H1 (cell line): ENCODE results near the gene ESRP2. TPM values are rescaled to one million over a fixed set of nuclear protein-coding genes. Genes with fewer than 3 reads are reported as not detected.

Experiments used
- CTCF ChIA-PET: fragments of 300-600 bp; sonication (Branson Sonifier 250); formaldehyde crosslinking; loops from one replicate; lab custom pipeline; 2021; ENCODE audit not compliant: partially characterized antibody; lab: Charles Lee
- POLR2A ChIA-PET: fragments of 300-600 bp; sonication (Branson Sonifier 250); formaldehyde crosslinking; loops from one replicate; lab custom pipeline; 2021; ENCODE audit warnings: inconsistent platforms; ENCODE audit not compliant: partially characterized antibody; lab: Charles Lee
- DNase-seq, 2 experiments: peaks; one replicate each; pipeline versions ENCODE4 v3.0.0 to v3.0.0-alpha.2; 2010 to 2022; ENCODE audit warnings: low spot score in 2 of 2, low read depth in 1 of 2, mixed read lengths in 1 of 2
- FAIRE-seq: peaks from 2 replicates; lab custom pipeline; 2011; peaks lifted over from hg19 to GRCh38; lab: Jason Lieb, UNC
- H2AFZ ChIP-seq: 2 replicates; pipeline ENCODE4 v1.8.1; 2012; ENCODE audit warnings: low read length, inconsistent platforms
- H2AK5ac ChIP-seq: 2 replicates; pipeline ENCODE4 v1.6.1; 2013; ENCODE audit warnings: low read depth, low read length
- H2BK120ac ChIP-seq: replicated peaks from 2 replicates; pipeline ENCODE3; 2013; ENCODE audit warnings: low read depth, low read length, inconsistent platforms
- H2BK12ac ChIP-seq: 2 replicates; pipeline ENCODE4 v1.6.1; 2013; ENCODE audit warnings: low read depth, low read length
- H2BK15ac ChIP-seq: 2 replicates; pipeline ENCODE4 v1.6.1; 2013; ENCODE audit warnings: low read length
- H2BK20ac ChIP-seq: 2 replicates; pipeline ENCODE4 v1.6.1; 2013; ENCODE audit warnings: low read length
- H2BK5ac ChIP-seq: 2 replicates; pipeline ENCODE4 v1.6.1; 2013; ENCODE audit warnings: low read depth, low read length
- H3K14ac ChIP-seq: 2 replicates; pipeline ENCODE4 v1.6.1; 2013; ENCODE audit warnings: inconsistent platforms; ENCODE audit not compliant: insufficient read length
- H3K18ac ChIP-seq: 2 replicates; pipeline ENCODE4 v1.6.1; 2013; ENCODE audit warnings: low read length; ENCODE audit errors: extremely low read depth
- H3K23ac ChIP-seq: 2 replicates; pipeline ENCODE4 v1.6.1; 2013; ENCODE audit warnings: inconsistent platforms; ENCODE audit not compliant: insufficient read length
- H3K23me2 ChIP-seq: 2 replicates; pipeline ENCODE4 v1.6.1; 2013; ENCODE audit warnings: low read depth, low read length
- H3K27ac ChIP-seq: 2 replicates; pipeline ENCODE4 v1.6.1; 2011; ENCODE audit warnings: low read depth, low read length, inconsistent platforms
- H3K27me3 ChIP-seq, 4 experiments: replicated peaks in 1 of 4; 1 replicate in 1 of 4; 2 replicates in 3 of 4; pipeline versions ENCODE4 v1.6.1 to v1.8.1; 2011 to 2013; ENCODE audit warnings: low read length in 3 of 4, mild to moderate bottlenecking in 3 of 4, inconsistent platforms in 2 of 4, mixed read lengths in 2 of 4, moderate library complexity in 1 of 4; ENCODE audit not compliant: control insufficient read depth in 3 of 4, insufficient read depth in 3 of 4; ENCODE audit errors: extremely low read depth in 1 of 4
- H3K36me3 ChIP-seq, 4 experiments: 2 replicates each; pipeline versions ENCODE4 v1.6.1 to v1.8.1; 2011 to 2013; ENCODE audit warnings: mild to moderate bottlenecking in 4 of 4, low read length in 3 of 4, moderate library complexity in 2 of 4, control low read depth in 1 of 4, inconsistent platforms in 1 of 4; ENCODE audit not compliant: insufficient read depth in 4 of 4, control insufficient read depth in 2 of 4
- H3K4ac ChIP-seq: replicated peaks from 2 replicates; pipeline ENCODE3; 2013; ENCODE audit warnings: low read length, low read depth, mixed read lengths, inconsistent platforms; ENCODE audit not compliant: insufficient read length
- H3K4me1 ChIP-seq, 4 experiments: replicated peaks in 1 of 4; 1 replicate in 1 of 4; 2 replicates in 3 of 4; pipeline versions ENCODE4 v1.6.1 to v1.8.1; 2011 to 2013; ENCODE audit warnings: low read length in 3 of 4, inconsistent platforms in 2 of 4, mixed read lengths in 1 of 4; ENCODE audit not compliant: insufficient read depth in 4 of 4, control insufficient read depth in 3 of 4
- H3K4me2 ChIP-seq, 2 experiments: 2 replicates each; pipeline versions ENCODE4 v1.6.1 to v1.8.1; 2011 to 2013; ENCODE audit warnings: low read depth in 2 of 2, low read length in 2 of 2, control low read depth in 1 of 2, inconsistent platforms in 1 of 2, mild to moderate bottlenecking in 1 of 2; ENCODE audit not compliant: insufficient read depth in 1 of 2
- H3K4me3 ChIP-seq, 4 experiments: fragments of 200-600, 300-600 bp in 1 of 4; sonication (generic), shearing (Covaris generic), sonication (Bioruptor Twin) in 1 of 4; 2 replicates each; pipeline versions ENCODE4 v1.5.1 to v1.8.1; 2011 to 2016; ENCODE audit warnings: low read length in 4 of 4, low read depth in 3 of 4, control low read depth in 2 of 4, inconsistent platforms in 2 of 4, mild to moderate bottlenecking in 2 of 4, mixed read lengths in 1 of 4, moderate library complexity in 1 of 4; ENCODE audit not compliant: insufficient read depth in 2 of 4; ENCODE audit errors: extremely low read depth in 1 of 4
- H3K56ac ChIP-seq: replicated peaks from 2 replicates; pipeline ENCODE3; 2013; ENCODE audit warnings: low read depth, mild to moderate bottlenecking, mixed read lengths, low read length, inconsistent platforms; ENCODE audit not compliant: insufficient read length
- H3K79me1 ChIP-seq: 2 replicates; pipeline ENCODE4 v1.6.1; 2013; ENCODE audit warnings: low read depth, low read length, control low read depth
- H3K79me2 ChIP-seq, 2 experiments: 2 replicates each; pipeline versions ENCODE4 v1.6.1 to v1.8.1; 2012 to 2013; ENCODE audit warnings: low read length in 2 of 2, mild to moderate bottlenecking in 2 of 2, inconsistent platforms in 1 of 2; ENCODE audit not compliant: insufficient read depth in 2 of 2, control insufficient read depth in 1 of 2
- H3K9ac ChIP-seq, 4 experiments: replicated peaks in 1 of 4; 1 replicate in 1 of 4; 2 replicates in 3 of 4; pipeline versions ENCODE4 v1.6.1 to v1.8.1; 2011 to 2013; ENCODE audit warnings: low read depth in 3 of 4, low read length in 3 of 4, control low read depth in 2 of 4, mild to moderate bottlenecking in 2 of 4, moderate library complexity in 2 of 4, inconsistent platforms in 1 of 4; ENCODE audit errors: extremely low read depth in 1 of 4
- H3K9me3 ChIP-seq, 2 experiments: 2 replicates each; pipeline versions ENCODE4 v1.6.1 to v1.8.1; 2012 to 2013; ENCODE audit warnings: mild to moderate bottlenecking in 2 of 2, moderate library complexity in 2 of 2, control low read depth in 1 of 2, inconsistent platforms in 1 of 2, low read depth in 1 of 2, low read length in 1 of 2, mixed read lengths in 1 of 2; ENCODE audit not compliant: insufficient read depth in 2 of 2
- H4K20me1 ChIP-seq, 2 experiments: replicated peaks in 1 of 2; 2 replicates each; pipeline versions ENCODE3 to v1.8.1; 2011 to 2013; ENCODE audit warnings: inconsistent platforms in 2 of 2, low read length in 2 of 2, mild to moderate bottlenecking in 1 of 2; ENCODE audit not compliant: insufficient read depth in 2 of 2, control insufficient read depth in 1 of 2
- H4K5ac ChIP-seq: 2 replicates; pipeline ENCODE4 v1.6.1; 2013; ENCODE audit warnings: low read length, low read depth, mixed read lengths, inconsistent platforms; ENCODE audit not compliant: insufficient read length
- H4K8ac ChIP-seq: 2 replicates; pipeline ENCODE4 v1.8.0; 2013; ENCODE audit warnings: mild to moderate bottlenecking, moderate library complexity, low read length, inconsistent platforms; ENCODE audit not compliant: insufficient read depth; ENCODE audit errors: extremely low read depth
- H4K91ac ChIP-seq: replicated peaks from 2 replicates; pipeline ENCODE3; 2013; ENCODE audit warnings: low read length, mixed read lengths, inconsistent platforms; ENCODE audit not compliant: insufficient read length
- EGR1 ChIP-seq: IDR thresholded peaks from 2 replicates; pipeline ENCODE4 v1.6.1; 2011; ENCODE audit warnings: low read depth, low read length, borderline replicate concordance
- KDM1A ChIP-seq: fragments of 200-600, 300-600 bp; sonication (generic); IDR thresholded peaks from 2 replicates; pipeline ENCODE4 v1.7.1; 2016; ENCODE audit warnings: mild to moderate bottlenecking, low read length, borderline replicate concordance
- NANOG ChIP-seq: IDR thresholded peaks from 2 replicates; pipeline ENCODE4 v1.6.1; 2011; ENCODE audit warnings: low read length, low read depth, mild to moderate bottlenecking, inconsistent platforms; ENCODE audit not compliant: insufficient read depth, poor library complexity, severe bottlenecking
- PHF8 ChIP-seq: fragments of 200-600 bp; sonication (generic); conservative IDR thresholded peaks from 2 replicates; pipeline ENCODE4 v1.7.1; 2012; ENCODE audit warnings: low read depth, mild to moderate bottlenecking, inconsistent platforms, low read length, moderate library complexity
- RAD21 ChIP-seq, 2 experiments: IDR thresholded peaks in 1 of 2; conservative IDR thresholded peaks in 1 of 2; 2 replicates each; pipeline ENCODE4 v1.6.1; 2011; ENCODE audit warnings: low read depth in 2 of 2, low read length in 2 of 2, improper control_type of control experiment in 1 of 2, inconsistent platforms in 1 of 2, mild to moderate bottlenecking in 1 of 2, moderate library complexity in 1 of 2
- WGBS, 2 experiments: shearing (Covaris generic) in 1 of 2; methylation state at CpG; one replicate each; pipeline versions ENCODE4 v1.1.6 to v1.1.7; 2013 to 2015; ENCODE audit warnings: low lambda C conversion rate in 2 of 2, mixed read lengths in 2 of 2, inconsistent platforms in 1 of 2, low coverage in 1 of 2, missing lambda C conversion rate in 1 of 2; ENCODE audit not compliant: insufficient replicate concordance in 2 of 2, insufficient coverage in 1 of 2, insufficient read length in 1 of 2; ENCODE audit errors: extremely low coverage in 1 of 2, missing lambda C conversion rate in 1 of 2; 5-methylcytosine and 5-hydroxymethylcytosine counted together
- polyA plus RNA-seq, 7 experiments: library from polyadenylated mRNA; depleted of rRNA in 3 of 7; stranded (reverse) in 5 of 7; unstranded in 2 of 7; fragments of >200 nt in 5 of 7; fragments of 200-250 nt in 2 of 7; gene quantifications; 1 replicate in 5 of 7; 2 replicates in 1 of 7; 4 replicates in 1 of 7; pipeline versions ENCODE4 v1.2.1 to v1.2.3, GENCODE V29; 2011 to 2013; ENCODE audit warnings: missing spikeins in 2 of 7, mixed read lengths in 2 of 7
- total RNA-seq: library from RNA; stranded (reverse); fragmentation: NEBNext Ultra II Directional; extraction: Animal tissue kit (Norgen Biotek cat#: 25700); gene quantifications from 2 replicates; pipeline ENCODE4 v1.2.1, GENCODE V29; 2021
- TF ChIP-seq, protein P1 (sequence below), 3 experiments: IDR thresholded peaks; 1 replicate in 2 of 3; 2 replicates in 1 of 3; pipeline versions ENCODE4 v1.5.1 to v1.6.1; 2011; ENCODE audit warnings: low read length in 3 of 3, mild to moderate bottlenecking in 3 of 3, inconsistent platforms in 2 of 3, low read depth in 1 of 3, moderate library complexity in 1 of 3; ENCODE audit not compliant: insufficient read depth in 1 of 3; ENCODE audit errors: control extremely low read depth in 1 of 3

Gene ESRP2
- total and polyA plus RNA-seq, 2 of the 8 experiments (the other 6 are each of a cell fraction or from before 2014, with no cell fraction given): 35.1 to 45.8 TPM

DNA sequence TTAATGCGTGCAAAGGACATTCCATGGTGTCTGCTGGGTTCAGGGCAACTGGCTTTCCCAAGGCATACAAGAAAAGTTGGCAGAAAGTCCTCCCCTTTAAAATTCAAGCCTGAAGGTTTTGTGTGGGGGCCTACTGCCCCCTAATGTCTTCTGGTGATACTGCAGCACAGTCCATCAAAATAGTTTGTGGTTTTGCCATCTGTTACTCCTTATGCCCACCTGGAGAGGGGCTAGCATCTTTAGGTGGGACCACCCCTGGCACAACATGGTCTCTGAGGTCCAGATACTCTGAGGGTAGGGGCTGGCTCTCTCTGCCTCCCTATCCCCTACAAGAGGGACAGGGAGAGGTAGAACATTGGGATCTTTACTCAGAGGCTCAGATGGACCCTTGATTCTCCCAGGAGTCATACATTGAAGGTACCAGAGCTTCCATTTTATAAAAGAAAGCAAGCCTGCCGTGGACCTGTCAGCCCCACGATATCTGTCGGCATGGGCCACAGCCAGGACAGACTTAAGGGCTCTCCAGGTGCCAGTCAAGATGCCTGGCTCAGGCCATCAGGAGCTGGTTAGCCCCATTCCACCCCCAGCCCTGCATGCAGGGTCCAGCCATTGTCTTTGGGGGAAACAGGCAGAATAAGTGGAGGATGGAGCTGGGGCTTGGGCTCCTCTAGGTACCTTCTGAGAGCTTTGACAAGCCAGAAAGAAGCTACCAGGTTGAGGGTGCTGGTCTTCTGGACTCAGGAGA is 6.3 kb downstream of the ESRP2 start:
- CTCF ChIA-PET: interaction anchor here (0.6 to 5.6 kb wide), 34 partner anchors 10 to 295 kb away, joined by 3 to 68 read pairs (median 3); partner anchors contain the start of genes DPEP2NB and NFATC3

More for the DNA sequence above, 6.3 kb downstream of the ESRP2 start:
- H3K56ac ChIP-seq: no peak overlapping the region
- no peak overlapping the region for H2BK12ac ChIP-seq
- H2AFZ ChIP-seq: no peak overlapping the region
- H3K9me3 ChIP-seq: no peaks in the 10 kb centered on the region
- peaks cover 2% of the 10 kb centered on the region; the same call in 1 of the 2 replicates for H3K23me2 ChIP-seq
- no peak overlapping the region for H3K18ac ChIP-seq
- H4K20me1 ChIP-seq: peaks cover 21 to 30% of the 10 kb centered on the region in 2 experiments
- H3K23ac ChIP-seq: no peak overlapping the region
- no peak overlapping the region for H3K4me3 ChIP-seq
- H3K4me1 ChIP-seq: peaks cover 0 to 14% (median 9%) of the 10 kb centered on the region in 4 experiments; a peak in 5 of 7 replicates
- no peak overlapping the region for H2BK20ac ChIP-seq
- no peak overlapping the region for H3K14ac ChIP-seq
- no peak for TF ChIP-seq KDM1A
- TF ChIP-seq, protein P1, sequence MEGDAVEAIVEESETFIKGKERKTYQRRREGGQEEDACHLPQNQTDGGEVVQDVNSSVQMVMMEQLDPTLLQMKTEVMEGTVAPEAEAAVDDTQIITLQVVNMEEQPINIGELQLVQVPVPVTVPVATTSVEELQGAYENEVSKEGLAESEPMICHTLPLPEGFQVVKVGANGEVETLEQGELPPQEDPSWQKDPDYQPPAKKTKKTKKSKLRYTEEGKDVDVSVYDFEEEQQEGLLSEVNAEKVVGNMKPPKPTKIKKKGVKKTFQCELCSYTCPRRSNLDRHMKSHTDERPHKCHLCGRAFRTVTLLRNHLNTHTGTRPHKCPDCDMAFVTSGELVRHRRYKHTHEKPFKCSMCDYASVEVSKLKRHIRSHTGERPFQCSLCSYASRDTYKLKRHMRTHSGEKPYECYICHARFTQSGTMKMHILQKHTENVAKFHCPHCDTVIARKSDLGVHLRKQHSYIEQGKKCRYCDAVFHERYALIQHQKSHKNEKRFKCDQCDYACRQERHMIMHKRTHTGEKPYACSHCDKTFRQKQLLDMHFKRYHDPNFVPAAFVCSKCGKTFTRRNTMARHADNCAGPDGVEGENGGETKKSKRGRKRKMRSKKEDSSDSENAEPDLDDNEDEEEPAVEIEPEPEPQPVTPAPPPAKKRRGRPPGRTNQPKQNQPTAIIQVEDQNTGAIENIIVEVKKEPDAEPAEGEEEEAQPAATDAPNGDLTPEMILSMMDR (IDR thresholded peaks at IDR 0.05; ENCODE audit: control extremely low read depth in 1 of 3, insufficient read depth in 1 of 3, low read depth in 1 of 3, low read length in 3 of 3): peak; percentile 2 to 87 (median 84)
- peak; percentile 89 to 93 for TF ChIP-seq RAD21 (IDR thresholded peaks at IDR 0.05 in 1 of 2, conservative IDR thresholded peaks at IDR 0.05 in 1 of 2; ENCODE audit: low read depth in 2 of 2, low read length in 2 of 2)
- no peak for TF ChIP-seq PHF8
- TF ChIP-seq EGR1: 0 out of 2 replicates have a peak, but pooled peaks have one; percentile 8
- TF ChIP-seq NANOG: no peak
- FAIRE-seq: peak; percentile 93
- no peak overlapping the region for H3K27ac ChIP-seq
- H4K8ac ChIP-seq: no peak overlapping the region
- H3K79me1 ChIP-seq: peaks cover 5% of the 10 kb centered on the region; the same call in 1 of the 2 replicates
- no peak overlapping the region for H3K4me2 ChIP-seq
- WGBS, 2 experiments: 69% methylated on average over 4 of the region's 4 CpGs; no CpG with 5 or more reads in 1 of the 2 experiments
- H3K36me3 ChIP-seq: peaks cover 9 to 40% (median 29%) of the 10 kb centered on the region in 4 experiments
- peaks cover 5 to 15% of the 10 kb centered on the region in 2 experiments for H3K79me2 ChIP-seq
- H2BK15ac ChIP-seq: no peak overlapping the region
- H3K27me3 ChIP-seq: no peaks in the 10 kb centered on the region
- H2BK120ac ChIP-seq: no peak overlapping the region
- H3K4ac ChIP-seq: no peak overlapping the region
- no peak overlapping the region for H2BK5ac ChIP-seq
- no peak overlapping the region for H4K5ac ChIP-seq
- POLR2A ChIA-PET: interaction anchor here (0.7 to 4.4 kb wide), 6 partner anchors 15 to 206 kb away, joined by 3 to 20 read pairs (median 4); partner anchors contain the start of genes DUS2 and NFATC3
- no peak overlapping the region for H4K91ac ChIP-seq
- no peak overlapping the region for H3K9ac ChIP-seq
- no peak overlapping the region for H2AK5ac ChIP-seq
- peak in 1 of 2 experiments; percentile 77 for DNase-seq
